CD4-positive, alpha-beta memory T cell (primary cell): ENCODE results near the gene MRPL45. TPM values are rescaled to one million over a fixed set of nuclear protein-coding genes. Genes with fewer than 3 reads are reported as not detected.
"Not testable (repeated sequence)": the region's sequence is repeated elsewhere in the genome, so short reads cannot be mapped to it uniquely, and the experiment has no call there.

Experiments used
- CTCF ChIA-PET: fragments of 350-600 bp; sonication (Branson Sonifier 250); formaldehyde crosslinking; loops from one replicate; lab custom pipeline; 2021; ENCODE audit warnings: inconsistent platforms; ENCODE audit not compliant: partially characterized antibody; lab: Charles Lee
- POLR2A ChIA-PET: fragments of 350-600 bp; sonication (Branson Sonifier 250); formaldehyde crosslinking; loops from one replicate; lab custom pipeline; 2021; ENCODE audit not compliant: partially characterized antibody; lab: Charles Lee
- DNase-seq, 5 donors: peaks; one replicate each; pipeline versions ENCODE4 v3.0.0 to v3.0.0-alpha.2; 2020 to 2022; ENCODE audit warnings: mixed read lengths in 1 of 5
- H3K27ac ChIP-seq: one replicate; pipeline ENCODE4 v1.7.0; 2013; ENCODE audit warnings: low read depth, low read length
- H3K27me3 ChIP-seq: 2 replicates; pipeline ENCODE4 v1.7.0; 2013; ENCODE audit warnings: mild to moderate bottlenecking, low read length, moderate library complexity; ENCODE audit not compliant: insufficient read depth
- H3K36me3 ChIP-seq: 2 replicates; pipeline ENCODE4 v1.7.0; 2013; ENCODE audit warnings: mild to moderate bottlenecking, low read length, moderate library complexity; ENCODE audit not compliant: insufficient read depth
- H3K4me1 ChIP-seq: 2 replicates; pipeline ENCODE4 v1.7.0; 2013; ENCODE audit warnings: mild to moderate bottlenecking, low read length, moderate library complexity; ENCODE audit not compliant: insufficient read depth
- H3K4me3 ChIP-seq, 2 donors: one replicate each; pipeline ENCODE4 v1.7.0; 2013; ENCODE audit warnings: low read length in 2 of 2, mild to moderate bottlenecking in 1 of 2
- H3K9me3 ChIP-seq, 2 donors: one replicate each; pipeline ENCODE4 v1.7.0; 2013; ENCODE audit warnings: low read length in 2 of 2, control low read depth in 1 of 2; ENCODE audit not compliant: control insufficient read depth in 1 of 2
- H3K27ac Mint-ChIP-seq, 7 donors: one replicate each; pipeline ENCODE4 v1.8.0; 2020 to 2021; ENCODE audit warnings: mixed read lengths in 7 of 7, mild to moderate bottlenecking in 6 of 7, inconsistent platforms in 3 of 7, moderate library complexity in 3 of 7
- H3K27me3 Mint-ChIP-seq, 2 donors: one replicate each; pipeline ENCODE4 v1.8.0; 2020 to 2021; ENCODE audit warnings: mixed read lengths in 2 of 2
- H3K36me3 Mint-ChIP-seq, 2 donors: one replicate each; pipeline ENCODE4 v1.8.0; 2020 to 2021; ENCODE audit warnings: mixed read lengths in 2 of 2, inconsistent platforms in 1 of 2, mild to moderate bottlenecking in 1 of 2
- H3K4me1 Mint-ChIP-seq, 4 donors: one replicate each; pipeline ENCODE4 v1.8.0; 2020 to 2021; ENCODE audit warnings: mixed read lengths in 4 of 4, mild to moderate bottlenecking in 1 of 4
- H3K4me3 Mint-ChIP-seq, 8 donors: one replicate each; pipeline ENCODE4 v1.8.0; 2020 to 2021; ENCODE audit warnings: mixed read lengths in 8 of 8, mild to moderate bottlenecking in 7 of 8, moderate library complexity in 6 of 8, inconsistent platforms in 3 of 8
- H3K9me3 Mint-ChIP-seq, 8 donors: one replicate each; pipeline ENCODE4 v1.8.0; 2020 to 2021; ENCODE audit warnings: mixed read lengths in 8 of 8, mild to moderate bottlenecking in 5 of 8, inconsistent platforms in 3 of 8, moderate library complexity in 1 of 8
- intact Hi-C: fragments of 100-400 bp; cut with micrococcal nuclease; formaldehyde crosslinking; loops from one replicate; pipeline ENCODE4 v1.15.1; 2023
- polyA plus RNA-seq, 2 donors: library from polyadenylated mRNA; unstranded; fragments of 300-500 nt; fragmentation: Illumina TruSeq; gene quantifications; one replicate each; pipeline ENCODE4 v1.2.3, GENCODE V29; 2021
- total RNA-seq, 2 experiments: library from RNA; stranded (reverse); gene quantifications; one replicate each; pipeline ENCODE4 v1.2.3, GENCODE V29; 2021

Gene MRPL45
- total and polyA plus RNA-seq, 4 experiments from 2014 or later: 17.2 to 29.4 (median 21.4) TPM

DNA sequence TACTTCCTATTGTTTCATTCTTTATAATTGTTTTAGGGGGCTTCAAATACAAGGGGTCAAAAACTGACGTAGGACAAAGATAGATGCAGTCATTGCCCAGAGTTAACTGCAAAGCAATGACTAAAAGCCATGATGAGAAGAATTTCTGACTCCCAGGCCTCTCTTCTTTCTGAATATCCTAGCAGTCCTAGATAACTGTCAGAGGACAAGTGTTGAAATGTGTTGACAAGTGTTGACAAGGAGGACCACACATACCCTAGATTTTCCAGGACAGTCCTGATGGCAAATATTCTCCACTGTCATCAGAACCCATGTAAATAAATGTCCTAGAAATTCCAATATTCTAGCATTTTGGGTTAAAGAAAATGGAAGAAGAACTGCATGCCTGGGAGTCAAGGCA lies 27.9 kb upstream of the MRPL45 start:
- CTCF ChIA-PET, H3K4me3 ChIP-seq, H3K4me1 ChIP-seq, H3K36me3 ChIP-seq, H3K9me3 ChIP-seq, H3K36me3 Mint-ChIP-seq, DNase-seq, H3K27ac ChIP-seq, H3K4me1 Mint-ChIP-seq, H3K9me3 Mint-ChIP-seq, H3K27ac Mint-ChIP-seq, H3K27me3 Mint-ChIP-seq, H3K4me3 Mint-ChIP-seq, POLR2A ChIA-PET, intact Hi-C loops, H3K27me3 ChIP-seq: not testable (repeated sequence)

DNA sequence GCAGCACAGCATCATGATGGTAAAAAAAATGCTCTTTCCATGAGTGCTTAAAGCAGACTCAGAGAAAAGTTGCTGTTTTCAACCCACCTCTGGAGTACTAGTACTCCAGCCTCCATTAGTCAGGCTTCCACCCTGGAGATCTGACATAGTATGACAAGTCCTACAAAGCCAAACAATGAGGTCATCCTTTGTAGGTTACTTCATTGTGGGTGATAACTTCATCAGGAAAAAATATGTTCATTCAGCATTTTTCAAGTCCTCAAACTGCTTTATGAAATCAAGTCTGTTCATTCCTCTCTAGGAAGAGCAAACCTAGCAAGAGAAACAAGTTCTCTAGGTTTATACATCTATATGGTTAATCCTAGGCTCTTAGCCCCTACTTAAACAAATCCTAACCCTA lies 27.4 kb upstream of the MRPL45 start:
- H3K9me3 Mint-ChIP-seq, H3K36me3 Mint-ChIP-seq, H3K27me3 ChIP-seq, POLR2A ChIA-PET, H3K27ac Mint-ChIP-seq, CTCF ChIA-PET, H3K4me1 ChIP-seq, H3K4me1 Mint-ChIP-seq, H3K27ac ChIP-seq, DNase-seq, intact Hi-C loops, H3K27me3 Mint-ChIP-seq, H3K4me3 ChIP-seq, H3K4me3 Mint-ChIP-seq, H3K9me3 ChIP-seq, H3K36me3 ChIP-seq: not testable (repeated sequence)

DNA sequence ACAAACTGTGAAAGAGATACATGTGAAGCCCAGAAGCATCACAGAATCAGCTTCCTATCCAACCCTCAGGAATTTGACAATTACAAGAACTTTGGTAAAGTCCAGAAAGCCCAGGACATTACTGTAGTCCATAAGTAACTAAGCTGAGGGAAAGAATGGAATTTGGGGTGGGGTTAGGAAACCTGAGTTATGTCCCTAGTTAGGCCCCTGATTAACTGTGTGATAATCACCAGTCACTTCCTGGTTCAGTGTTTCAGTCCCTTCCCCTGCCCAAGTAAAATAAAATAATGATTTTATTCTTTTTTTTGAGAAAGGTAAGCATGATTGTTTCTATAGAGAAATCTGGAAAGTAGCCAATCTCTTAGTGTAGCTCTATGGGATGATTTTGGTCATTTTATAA lies 11.0 kb upstream of the MRPL45 start:
- DNase-seq, H3K9me3 Mint-ChIP-seq, H3K27me3 ChIP-seq, CTCF ChIA-PET, H3K27me3 Mint-ChIP-seq, POLR2A ChIA-PET, H3K4me1 ChIP-seq, H3K27ac Mint-ChIP-seq, intact Hi-C loops, H3K4me1 Mint-ChIP-seq, H3K9me3 ChIP-seq, H3K4me3 Mint-ChIP-seq, H3K4me3 ChIP-seq, H3K36me3 ChIP-seq, H3K36me3 Mint-ChIP-seq, H3K27ac ChIP-seq: not testable (repeated sequence)

DNA sequence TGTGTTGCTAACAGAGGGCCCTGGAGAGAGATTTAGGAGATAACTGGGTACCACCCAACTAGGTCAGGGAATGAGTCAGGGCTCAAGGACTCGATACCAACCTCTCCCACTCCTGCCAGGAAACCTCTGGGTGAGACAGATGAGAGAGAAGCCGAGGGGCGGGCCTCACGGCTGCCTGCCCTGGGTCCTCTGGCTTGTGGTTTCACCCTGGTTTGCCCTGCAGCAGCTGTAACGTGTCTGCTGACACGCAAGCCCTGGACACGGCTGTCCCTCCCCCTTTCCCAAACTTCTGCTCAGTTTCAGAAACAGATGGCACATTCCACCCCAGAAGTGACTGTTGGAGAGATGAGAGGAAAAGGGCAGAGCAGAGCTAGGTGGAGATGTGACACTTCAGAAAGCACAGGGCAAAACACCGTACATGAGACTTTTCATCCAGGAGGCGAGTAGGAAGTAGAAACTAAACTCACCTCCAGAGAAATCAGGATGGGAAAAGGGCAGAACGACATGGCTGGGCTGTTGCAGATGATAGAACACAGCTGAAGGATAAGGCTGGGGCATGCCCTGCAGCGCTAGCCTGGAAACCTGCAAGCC lies 10.4 kb upstream of the MRPL45 start:
- H3K9me3 Mint-ChIP-seq, H3K9me3 ChIP-seq, H3K27me3 Mint-ChIP-seq, H3K4me1 Mint-ChIP-seq, H3K27me3 ChIP-seq, intact Hi-C loops, H3K4me3 ChIP-seq, H3K27ac ChIP-seq, H3K36me3 Mint-ChIP-seq, CTCF ChIA-PET, H3K36me3 ChIP-seq, POLR2A ChIA-PET, H3K4me1 ChIP-seq: not testable (repeated sequence)
- DNase-seq: peak in 1 of 5 donors; percentile 5
- H3K27ac Mint-ChIP-seq: peak overlapping the region in 2 of 7 donors; percentile 12 to 70
- peak overlapping the region in 2 of 8 donors; percentile 4 to 45 for H3K4me3 Mint-ChIP-seq

DNA sequence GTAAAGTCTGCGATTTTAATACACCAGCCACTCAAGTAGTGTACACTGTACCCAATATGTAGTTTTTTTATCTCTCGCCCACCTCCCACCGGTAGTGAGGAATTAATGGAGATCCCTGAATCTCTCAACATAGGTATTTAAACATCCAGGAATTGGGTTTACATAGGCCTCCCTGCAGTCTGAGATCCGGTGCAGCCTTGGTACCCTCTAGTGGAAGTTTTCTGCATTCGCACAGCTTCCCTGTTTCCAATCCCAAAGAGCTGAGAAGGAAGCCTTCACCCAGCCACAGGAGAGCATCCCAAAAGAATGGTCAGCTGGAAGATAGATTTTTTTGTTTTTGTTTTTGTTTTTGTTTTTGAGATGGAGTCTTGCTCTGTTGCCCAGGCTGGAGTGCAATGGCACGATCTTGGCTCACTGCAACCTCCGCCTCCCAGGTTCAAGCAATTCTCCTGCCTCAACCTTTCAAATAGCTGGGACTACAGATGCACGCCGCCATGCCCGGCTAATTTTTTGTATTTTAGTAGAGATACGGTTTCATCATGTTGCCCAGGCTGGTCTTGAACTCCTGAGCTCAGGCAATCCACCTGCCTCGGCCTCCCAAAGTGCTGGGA lies 8.6 kb upstream of the MRPL45 start:
- H3K27me3 ChIP-seq, H3K4me1 Mint-ChIP-seq, H3K4me3 ChIP-seq, intact Hi-C loops, H3K27ac ChIP-seq, POLR2A ChIA-PET, H3K9me3 ChIP-seq, H3K9me3 Mint-ChIP-seq, H3K27ac Mint-ChIP-seq, H3K36me3 ChIP-seq, CTCF ChIA-PET, H3K36me3 Mint-ChIP-seq, H3K4me1 ChIP-seq, H3K27me3 Mint-ChIP-seq, DNase-seq, H3K4me3 Mint-ChIP-seq: not testable (repeated sequence)

DNA sequence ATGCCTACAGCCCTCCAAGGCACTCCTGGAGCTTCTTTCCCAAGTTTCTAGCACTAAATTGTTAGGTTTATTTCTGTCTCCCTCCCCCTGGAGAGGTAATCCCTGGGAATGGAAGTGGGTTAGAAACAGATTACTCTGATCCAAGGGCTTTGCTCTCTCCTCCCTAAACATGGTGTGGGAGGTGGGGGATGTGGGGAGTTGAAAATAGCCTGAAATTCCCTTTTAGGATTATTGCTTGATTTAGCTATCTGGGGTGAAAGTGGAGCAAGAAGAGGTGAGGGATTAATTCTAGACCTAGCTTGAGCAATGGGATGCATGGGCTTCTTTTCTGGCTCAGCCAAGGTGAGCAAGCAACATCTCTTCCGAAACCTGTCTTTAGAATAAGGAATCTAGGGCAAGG lies 7.2 kb upstream of the MRPL45 start:
- H3K27me3 Mint-ChIP-seq, H3K27ac Mint-ChIP-seq, H3K9me3 ChIP-seq, H3K4me1 ChIP-seq, POLR2A ChIA-PET, H3K36me3 ChIP-seq, H3K4me1 Mint-ChIP-seq, H3K4me3 Mint-ChIP-seq, CTCF ChIA-PET, H3K36me3 Mint-ChIP-seq, intact Hi-C loops, H3K4me3 ChIP-seq, H3K9me3 Mint-ChIP-seq, H3K27me3 ChIP-seq, DNase-seq, H3K27ac ChIP-seq: not testable (repeated sequence)

DNA sequence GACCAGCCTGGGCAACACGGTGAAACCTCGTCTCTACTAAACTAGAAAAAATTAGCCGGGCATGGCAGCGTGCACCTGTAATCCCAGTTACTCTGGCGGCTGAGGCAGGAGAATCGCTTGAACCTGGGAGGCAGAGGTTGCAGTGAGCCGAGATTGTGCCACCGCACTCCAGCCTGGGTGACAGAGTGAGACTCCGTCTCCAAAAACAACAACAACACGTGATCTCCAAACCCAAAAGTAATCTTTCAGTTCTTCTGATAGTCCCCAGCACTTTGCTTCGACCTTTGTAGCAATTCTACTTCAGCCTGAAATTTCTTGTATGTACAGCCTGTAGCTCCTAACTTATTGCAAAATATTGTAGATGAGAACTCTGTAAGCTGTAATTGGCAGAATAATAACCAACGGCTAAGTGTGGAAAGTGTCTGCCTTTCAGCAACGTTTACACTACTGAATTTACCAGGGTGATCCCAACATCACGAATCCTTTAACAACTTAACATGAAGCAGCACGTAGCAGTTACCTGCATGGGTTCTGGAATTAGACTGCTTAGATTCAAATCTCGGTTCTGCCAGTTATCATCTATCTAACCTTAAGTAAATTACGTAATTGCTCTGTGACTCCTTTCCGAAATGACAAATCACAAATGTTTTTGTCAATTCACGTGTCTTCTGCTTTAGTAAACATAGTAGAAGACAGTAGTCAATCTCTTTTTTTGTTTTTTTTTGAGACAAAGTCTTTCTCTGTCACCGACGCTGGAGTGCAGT lies 1.2 kb upstream of the MRPL45 start:
- H3K27me3 ChIP-seq, H3K4me3 ChIP-seq, H3K27me3 Mint-ChIP-seq, H3K4me1 ChIP-seq, intact Hi-C loops, H3K36me3 ChIP-seq, H3K9me3 Mint-ChIP-seq, H3K27ac ChIP-seq, POLR2A ChIA-PET, H3K36me3 Mint-ChIP-seq, H3K9me3 ChIP-seq: not testable (repeated sequence)
- peaks cover 1 to 10% (median 6%) of the 10 kb centered on the region in 4 donors for H3K4me1 Mint-ChIP-seq
- H3K27ac Mint-ChIP-seq: peak overlapping the region; percentile 48 to 99 (median 88)
- peak overlapping the region; percentile 38 to 95 (median 90) for H3K4me3 Mint-ChIP-seq
- DNase-seq: peak in 2 of 5 donors; percentile 5 to 15
- CTCF ChIA-PET: interaction anchor here (0.6 kb wide), 1 partner anchor 39 kb away, joined by 3 read pairs; no protein-coding TSS in a partner anchor
